WTC11 (cell line): ENCODE data around the gene RUNX2. TPM values are rescaled to one million over a fixed set of nuclear protein-coding genes. Genes with fewer than 3 reads are reported as not detected.

Source experiments
- ATAC-seq: fragments of 200-7000 bp; cut with Tn5 transposase; 2 replicates; pipeline ENCODE4 v1.10.0; 2021; ENCODE audit warnings: mild to moderate bottlenecking, moderate library complexity
- CTCF ChIA-PET: fragments of 300-600 bp; sonication (Branson Sonifier 250); formaldehyde crosslinking; loops from one replicate; lab custom pipeline; 2021; ENCODE audit warnings: antibody characterized with exemption; lab: Charles Lee
- POLR2A ChIA-PET: fragments of 350-600 bp; sonication (Branson Sonifier 250); formaldehyde crosslinking; loops from one replicate; lab custom pipeline; 2021; ENCODE audit warnings: antibody characterized with exemption; lab: Charles Lee
- DNase-seq: peaks from one replicate; pipeline ENCODE4 v3.0.0; 2021; ENCODE audit warnings: low spot score
- H3K27ac Mint-ChIP-seq: 2 replicates; pipeline ENCODE4 v1.8.0; 2021; ENCODE audit warnings: mixed read lengths
- H3K27me3 Mint-ChIP-seq: 2 replicates; pipeline ENCODE4 v1.8.0; 2021; ENCODE audit warnings: low read depth, mild to moderate bottlenecking, moderate library complexity, mixed read lengths
- H3K36me3 Mint-ChIP-seq: 2 replicates; pipeline ENCODE4 v1.8.0; 2021; ENCODE audit warnings: mixed read lengths
- H3K4me1 Mint-ChIP-seq: 2 replicates; pipeline ENCODE4 v1.8.0; 2022; ENCODE audit warnings: mixed read lengths
- H3K4me3 Mint-ChIP-seq: 2 replicates; pipeline ENCODE4 v1.8.0; 2021; ENCODE audit warnings: mild to moderate bottlenecking, moderate library complexity, mixed read lengths
- H3K9me3 Mint-ChIP-seq: 2 replicates; pipeline ENCODE4 v1.8.0; 2021; ENCODE audit warnings: mixed read lengths
- CTCF ChIP-seq: fragments of 200-600 bp; IDR thresholded peaks from 2 replicates; pipeline ENCODE4 v1.8.0; 2022; ENCODE audit warnings: antibody characterized with exemption
- NR3C1 ChIP-seq: sonication (generic); formaldehyde crosslinking; conservative IDR thresholded peaks from 2 replicates; pipeline ENCODE4 v1.8.1; 2023; ENCODE audit warnings: low read depth, mild to moderate bottlenecking, missing genetic modification reagents
- RORB ChIP-seq: fragments of 250-450 bp; sonication (Bioruptor Pico); IDR thresholded peaks from 2 replicates; pipeline ENCODE4 v1.9.0; 2021; ENCODE audit warnings: mild to moderate bottlenecking
- SMAD3 ChIP-seq: sonication (generic); formaldehyde crosslinking; IDR thresholded peaks from 2 replicates; pipeline ENCODE4 v1.8.0; 2022; ENCODE audit warnings: missing genetic modification reagents, mild to moderate bottlenecking, borderline replicate concordance
- USF2 ChIP-seq: sonication (generic); formaldehyde crosslinking; IDR thresholded peaks from 2 replicates; pipeline ENCODE4 v1.8.1; 2023; ENCODE audit warnings: mild to moderate bottlenecking, missing genetic modification reagents, moderate library complexity
- ZBTB43 ChIP-seq: sonication (generic); formaldehyde crosslinking; IDR thresholded peaks from 2 replicates; pipeline ENCODE4 v1.8.1; 2023; ENCODE audit warnings: mild to moderate bottlenecking, missing genetic modification reagents
- ZNF232 ChIP-seq: sonication (generic); formaldehyde crosslinking; IDR thresholded peaks from 2 replicates; pipeline ENCODE4 v1.8.0; 2022; ENCODE audit warnings: mild to moderate bottlenecking, missing genetic modification reagents
- ZNF532 ChIP-seq: fragments of 250-450 bp; sonication (Bioruptor Pico); IDR thresholded peaks from 2 replicates; pipeline ENCODE4 v1.9.0; 2021; ENCODE audit warnings: mild to moderate bottlenecking, borderline replicate concordance
- total RNA-seq: library from RNA; stranded (reverse); gene quantifications from 3 replicates; pipeline ENCODE4 v1.2.3, GENCODE V29; 2021
- TF ChIP-seq, protein P1 (sequence below): sonication (generic); formaldehyde crosslinking; IDR thresholded peaks from 2 replicates; pipeline ENCODE4 v1.8.1; 2022; ENCODE audit warnings: mild to moderate bottlenecking, missing genetic modification reagents, moderate library complexity, borderline replicate concordance
- TF ChIP-seq, protein P2 (sequence below): fragments of 250-450 bp; sonication (Bioruptor Pico); IDR thresholded peaks from 2 replicates; pipeline ENCODE4 v1.8.0; 2021; ENCODE audit warnings: mild to moderate bottlenecking
- TF ChIP-seq, protein P3 (sequence below): sonication (generic); formaldehyde crosslinking; conservative IDR thresholded peaks from 2 replicates; pipeline ENCODE4 v1.8.1; 2023; ENCODE audit warnings: mild to moderate bottlenecking, low read depth, missing genetic modification reagents, moderate library complexity
- TF ChIP-seq, protein P4 (sequence below): fragments of 250-450 bp; sonication (Bioruptor Pico); IDR thresholded peaks from 2 replicates; pipeline ENCODE4 v2.1.2; 2022; ENCODE audit warnings: mild to moderate bottlenecking, moderate library complexity
- TF ChIP-seq, protein P5 (sequence below): sonication (generic); formaldehyde crosslinking; IDR thresholded peaks from 2 replicates; pipeline ENCODE4 v1.8.1; 2022; ENCODE audit warnings: low read depth, mild to moderate bottlenecking, moderate library complexity, missing genetic modification reagents, borderline replicate concordance
- TF ChIP-seq, protein P6 (sequence below): fragments of 250-450 bp; sonication (Bioruptor Pico); IDR thresholded peaks from 2 replicates; pipeline ENCODE4 v1.9.0; 2021; ENCODE audit warnings: mild to moderate bottlenecking

RUNX2 gene
- total RNA-seq, 1 experiment from 2014 or later = 0.28 TPM

DNA sequence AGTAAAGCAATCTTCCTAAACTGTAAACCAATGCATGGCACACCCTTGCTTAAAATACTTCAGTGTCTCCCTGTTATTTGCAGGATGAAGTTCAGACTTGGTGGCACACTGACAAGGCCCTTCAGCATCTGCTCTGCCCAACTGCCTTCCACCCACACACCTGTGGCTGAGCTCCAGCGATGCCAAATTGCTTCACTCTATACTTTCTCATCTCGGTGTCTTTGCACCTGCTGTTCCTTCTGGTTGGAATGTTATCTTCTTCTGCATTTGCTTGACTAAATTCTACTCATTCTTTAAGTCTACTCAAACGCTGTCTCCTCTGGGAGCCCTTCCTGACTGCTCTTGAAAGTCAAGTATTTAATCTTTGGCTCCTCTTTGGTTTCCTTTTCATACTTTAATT lies 149.7 kb downstream of the RUNX2 start (continued):
- no peak for TF ChIP-seq CTCF
- TF ChIP-seq, protein P1, sequence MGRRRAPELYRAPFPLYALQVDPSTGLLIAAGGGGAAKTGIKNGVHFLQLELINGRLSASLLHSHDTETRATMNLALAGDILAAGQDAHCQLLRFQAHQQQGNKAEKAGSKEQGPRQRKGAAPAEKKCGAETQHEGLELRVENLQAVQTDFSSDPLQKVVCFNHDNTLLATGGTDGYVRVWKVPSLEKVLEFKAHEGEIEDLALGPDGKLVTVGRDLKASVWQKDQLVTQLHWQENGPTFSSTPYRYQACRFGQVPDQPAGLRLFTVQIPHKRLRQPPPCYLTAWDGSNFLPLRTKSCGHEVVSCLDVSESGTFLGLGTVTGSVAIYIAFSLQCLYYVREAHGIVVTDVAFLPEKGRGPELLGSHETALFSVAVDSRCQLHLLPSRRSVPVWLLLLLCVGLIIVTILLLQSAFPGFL (CRISPR knock-in tag) = no peak

DNA sequence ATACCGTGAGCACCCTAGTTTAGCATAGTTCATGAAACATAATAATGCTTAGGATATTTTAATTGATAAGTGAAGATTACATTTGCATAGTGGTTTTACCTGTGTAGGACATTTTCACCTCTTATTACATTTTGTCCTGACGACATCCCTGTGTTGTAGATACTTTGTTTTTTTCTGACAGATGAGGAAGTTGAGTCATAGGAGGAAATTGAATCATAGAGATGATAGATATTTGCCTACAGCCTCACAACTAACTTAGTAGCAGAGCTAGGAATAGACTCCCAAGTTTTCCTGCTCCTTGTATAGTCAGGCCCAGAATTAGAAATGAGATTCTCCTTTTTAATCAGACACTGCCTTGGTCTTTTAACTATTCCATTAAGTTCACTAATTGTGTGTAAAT lies 150.1 kb downstream of the RUNX2 start:
- CTCF ChIA-PET = no interaction called here
- POLR2A ChIA-PET = no interaction called here
- no peaks in the 10 kb centered on the region for H3K9me3 Mint-ChIP-seq
- TF ChIP-seq ZNF232 (CRISPR knock-in tag) (no peak), NR3C1 (no peak), USF2 (no peak), SMAD3 (CRISPR knock-in tag) (no peak), ZNF532 (no peak), ZBTB43 (CRISPR knock-in tag) (no peak), RORB (CRISPR knock-in tag) (no peak)
- TF ChIP-seq, protein P2, sequence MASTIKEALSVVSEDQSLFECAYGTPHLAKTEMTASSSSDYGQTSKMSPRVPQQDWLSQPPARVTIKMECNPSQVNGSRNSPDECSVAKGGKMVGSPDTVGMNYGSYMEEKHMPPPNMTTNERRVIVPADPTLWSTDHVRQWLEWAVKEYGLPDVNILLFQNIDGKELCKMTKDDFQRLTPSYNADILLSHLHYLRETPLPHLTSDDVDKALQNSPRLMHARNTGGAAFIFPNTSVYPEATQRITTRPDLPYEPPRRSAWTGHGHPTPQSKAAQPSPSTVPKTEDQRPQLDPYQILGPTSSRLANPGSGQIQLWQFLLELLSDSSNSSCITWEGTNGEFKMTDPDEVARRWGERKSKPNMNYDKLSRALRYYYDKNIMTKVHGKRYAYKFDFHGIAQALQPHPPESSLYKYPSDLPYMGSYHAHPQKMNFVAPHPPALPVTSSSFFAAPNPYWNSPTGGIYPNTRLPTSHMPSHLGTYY = no peak
- TF ChIP-seq, protein P3, sequence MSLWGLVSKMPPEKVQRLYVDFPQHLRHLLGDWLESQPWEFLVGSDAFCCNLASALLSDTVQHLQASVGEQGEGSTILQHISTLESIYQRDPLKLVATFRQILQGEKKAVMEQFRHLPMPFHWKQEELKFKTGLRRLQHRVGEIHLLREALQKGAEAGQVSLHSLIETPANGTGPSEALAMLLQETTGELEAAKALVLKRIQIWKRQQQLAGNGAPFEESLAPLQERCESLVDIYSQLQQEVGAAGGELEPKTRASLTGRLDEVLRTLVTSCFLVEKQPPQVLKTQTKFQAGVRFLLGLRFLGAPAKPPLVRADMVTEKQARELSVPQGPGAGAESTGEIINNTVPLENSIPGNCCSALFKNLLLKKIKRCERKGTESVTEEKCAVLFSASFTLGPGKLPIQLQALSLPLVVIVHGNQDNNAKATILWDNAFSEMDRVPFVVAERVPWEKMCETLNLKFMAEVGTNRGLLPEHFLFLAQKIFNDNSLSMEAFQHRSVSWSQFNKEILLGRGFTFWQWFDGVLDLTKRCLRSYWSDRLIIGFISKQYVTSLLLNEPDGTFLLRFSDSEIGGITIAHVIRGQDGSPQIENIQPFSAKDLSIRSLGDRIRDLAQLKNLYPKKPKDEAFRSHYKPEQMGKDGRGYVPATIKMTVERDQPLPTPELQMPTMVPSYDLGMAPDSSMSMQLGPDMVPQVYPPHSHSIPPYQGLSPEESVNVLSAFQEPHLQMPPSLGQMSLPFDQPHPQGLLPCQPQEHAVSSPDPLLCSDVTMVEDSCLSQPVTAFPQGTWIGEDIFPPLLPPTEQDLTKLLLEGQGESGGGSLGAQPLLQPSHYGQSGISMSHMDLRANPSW (CRISPR knock-in tag) = no peak
- TF ChIP-seq, protein P4, sequence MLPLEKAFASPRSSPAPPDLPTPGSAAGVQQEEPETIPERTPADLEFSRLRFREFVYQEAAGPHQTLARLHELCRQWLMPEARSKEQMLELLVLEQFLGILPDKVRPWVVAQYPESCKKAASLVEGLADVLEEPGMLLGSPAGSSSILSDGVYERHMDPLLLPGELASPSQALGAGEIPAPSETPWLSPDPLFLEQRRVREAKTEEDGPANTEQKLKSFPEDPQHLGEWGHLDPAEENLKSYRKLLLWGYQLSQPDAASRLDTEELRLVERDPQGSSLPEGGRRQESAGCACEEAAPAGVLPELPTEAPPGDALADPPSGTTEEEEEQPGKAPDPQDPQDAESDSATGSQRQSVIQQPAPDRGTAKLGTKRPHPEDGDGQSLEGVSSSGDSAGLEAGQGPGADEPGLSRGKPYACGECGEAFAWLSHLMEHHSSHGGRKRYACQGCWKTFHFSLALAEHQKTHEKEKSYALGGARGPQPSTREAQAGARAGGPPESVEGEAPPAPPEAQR = no peak
- TF ChIP-seq, protein P5, sequence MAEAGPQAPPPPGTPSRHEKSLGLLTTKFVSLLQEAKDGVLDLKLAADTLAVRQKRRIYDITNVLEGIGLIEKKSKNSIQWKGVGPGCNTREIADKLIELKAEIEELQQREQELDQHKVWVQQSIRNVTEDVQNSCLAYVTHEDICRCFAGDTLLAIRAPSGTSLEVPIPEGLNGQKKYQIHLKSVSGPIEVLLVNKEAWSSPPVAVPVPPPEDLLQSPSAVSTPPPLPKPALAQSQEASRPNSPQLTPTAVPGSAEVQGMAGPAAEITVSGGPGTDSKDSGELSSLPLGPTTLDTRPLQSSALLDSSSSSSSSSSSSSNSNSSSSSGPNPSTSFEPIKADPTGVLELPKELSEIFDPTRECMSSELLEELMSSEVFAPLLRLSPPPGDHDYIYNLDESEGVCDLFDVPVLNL (CRISPR knock-in tag) = no peak
- TF ChIP-seq, protein P6, sequence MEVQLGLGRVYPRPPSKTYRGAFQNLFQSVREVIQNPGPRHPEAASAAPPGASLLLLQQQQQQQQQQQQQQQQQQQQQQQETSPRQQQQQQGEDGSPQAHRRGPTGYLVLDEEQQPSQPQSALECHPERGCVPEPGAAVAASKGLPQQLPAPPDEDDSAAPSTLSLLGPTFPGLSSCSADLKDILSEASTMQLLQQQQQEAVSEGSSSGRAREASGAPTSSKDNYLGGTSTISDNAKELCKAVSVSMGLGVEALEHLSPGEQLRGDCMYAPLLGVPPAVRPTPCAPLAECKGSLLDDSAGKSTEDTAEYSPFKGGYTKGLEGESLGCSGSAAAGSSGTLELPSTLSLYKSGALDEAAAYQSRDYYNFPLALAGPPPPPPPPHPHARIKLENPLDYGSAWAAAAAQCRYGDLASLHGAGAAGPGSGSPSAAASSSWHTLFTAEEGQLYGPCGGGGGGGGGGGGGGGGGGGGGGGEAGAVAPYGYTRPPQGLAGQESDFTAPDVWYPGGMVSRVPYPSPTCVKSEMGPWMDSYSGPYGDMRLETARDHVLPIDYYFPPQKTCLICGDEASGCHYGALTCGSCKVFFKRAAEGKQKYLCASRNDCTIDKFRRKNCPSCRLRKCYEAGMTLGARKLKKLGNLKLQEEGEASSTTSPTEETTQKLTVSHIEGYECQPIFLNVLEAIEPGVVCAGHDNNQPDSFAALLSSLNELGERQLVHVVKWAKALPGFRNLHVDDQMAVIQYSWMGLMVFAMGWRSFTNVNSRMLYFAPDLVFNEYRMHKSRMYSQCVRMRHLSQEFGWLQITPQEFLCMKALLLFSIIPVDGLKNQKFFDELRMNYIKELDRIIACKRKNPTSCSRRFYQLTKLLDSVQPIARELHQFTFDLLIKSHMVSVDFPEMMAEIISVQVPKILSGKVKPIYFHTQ (CRISPR knock-in tag) = no peak
- TF ChIP-seq, all 79 proteins: peak for 0
- no peak overlapping the region for H3K27ac Mint-ChIP-seq
- no peaks in the 10 kb centered on the region for H3K27me3 Mint-ChIP-seq
- no peak for DNase-seq
- no peak for ATAC-seq
- peaks cover 3% of the 10 kb centered on the region for H3K4me1 Mint-ChIP-seq
- no peaks in the 10 kb centered on the region for H3K36me3 Mint-ChIP-seq
- H3K4me3 Mint-ChIP-seq = no peak overlapping the region
